WI38 (cell line): ENCODE results near the gene METTL8.

ENCODE experiments used
- H3K4me3 ChIP-seq: 2 replicates; pipeline ENCODE4 v1.5.1; 2011; ENCODE audit warnings: low read depth, mild to moderate bottlenecking, control low read depth, low read length
- TF ChIP-seq, protein P1 (sequence below): IDR thresholded peaks from 2 replicates; pipeline ENCODE4 v1.5.1; 2012; ENCODE audit warnings: low read depth, mild to moderate bottlenecking, control low read depth, low read length

METTL8 gene

DNA sequence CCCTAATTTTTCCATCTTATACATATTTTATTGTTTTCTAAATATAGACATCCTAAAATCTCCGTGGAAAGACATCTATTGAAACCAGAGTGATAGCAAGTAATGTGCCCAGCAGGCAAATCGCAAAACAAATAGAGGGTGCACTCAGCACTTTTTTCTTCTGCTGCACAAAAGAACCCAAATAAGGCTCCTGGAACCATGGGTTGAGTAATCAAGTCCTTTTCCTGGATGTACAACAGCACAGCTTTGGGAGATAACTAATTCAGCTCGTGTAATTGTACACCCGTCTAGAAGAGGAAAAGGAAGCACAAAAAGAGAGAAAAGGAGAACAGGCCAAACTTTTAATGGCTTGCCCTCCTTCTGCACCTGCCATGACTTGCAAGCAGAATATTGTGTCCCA lies 146.2 kb downstream of the METTL8 start:
- TF ChIP-seq, protein P1, sequence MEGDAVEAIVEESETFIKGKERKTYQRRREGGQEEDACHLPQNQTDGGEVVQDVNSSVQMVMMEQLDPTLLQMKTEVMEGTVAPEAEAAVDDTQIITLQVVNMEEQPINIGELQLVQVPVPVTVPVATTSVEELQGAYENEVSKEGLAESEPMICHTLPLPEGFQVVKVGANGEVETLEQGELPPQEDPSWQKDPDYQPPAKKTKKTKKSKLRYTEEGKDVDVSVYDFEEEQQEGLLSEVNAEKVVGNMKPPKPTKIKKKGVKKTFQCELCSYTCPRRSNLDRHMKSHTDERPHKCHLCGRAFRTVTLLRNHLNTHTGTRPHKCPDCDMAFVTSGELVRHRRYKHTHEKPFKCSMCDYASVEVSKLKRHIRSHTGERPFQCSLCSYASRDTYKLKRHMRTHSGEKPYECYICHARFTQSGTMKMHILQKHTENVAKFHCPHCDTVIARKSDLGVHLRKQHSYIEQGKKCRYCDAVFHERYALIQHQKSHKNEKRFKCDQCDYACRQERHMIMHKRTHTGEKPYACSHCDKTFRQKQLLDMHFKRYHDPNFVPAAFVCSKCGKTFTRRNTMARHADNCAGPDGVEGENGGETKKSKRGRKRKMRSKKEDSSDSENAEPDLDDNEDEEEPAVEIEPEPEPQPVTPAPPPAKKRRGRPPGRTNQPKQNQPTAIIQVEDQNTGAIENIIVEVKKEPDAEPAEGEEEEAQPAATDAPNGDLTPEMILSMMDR, result no peak
- no peak overlapping the region for H3K4me3 ChIP-seq

DNA sequence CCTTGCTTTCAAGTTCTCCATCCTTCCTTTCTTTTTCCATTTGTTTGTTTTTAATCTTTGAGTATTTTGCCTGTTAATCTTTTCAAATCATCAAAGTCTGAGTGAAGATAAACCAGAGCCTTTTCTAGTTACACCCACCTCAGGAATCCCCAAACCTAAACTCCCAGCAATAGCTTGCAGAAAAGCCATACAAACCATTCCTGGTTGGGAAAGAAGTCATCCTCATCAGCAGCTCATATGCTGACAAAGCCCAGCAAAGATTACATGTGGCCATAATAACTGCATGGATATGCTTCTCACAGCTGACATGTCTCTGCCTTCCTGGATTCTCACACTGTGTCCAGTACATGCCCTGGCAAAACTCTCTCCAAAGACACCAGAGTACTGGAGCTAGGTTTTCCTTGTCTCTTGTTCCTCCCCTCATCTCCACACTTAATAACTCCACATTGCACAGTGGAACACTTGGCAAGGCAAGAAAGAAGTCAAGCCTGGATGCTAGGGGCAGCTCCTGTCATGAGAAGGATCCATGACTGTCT lies 146.7 kb downstream of the METTL8 start:
- TF ChIP-seq, protein P1, result no peak
- H3K4me3 ChIP-seq, result no peak overlapping the region

DNA sequence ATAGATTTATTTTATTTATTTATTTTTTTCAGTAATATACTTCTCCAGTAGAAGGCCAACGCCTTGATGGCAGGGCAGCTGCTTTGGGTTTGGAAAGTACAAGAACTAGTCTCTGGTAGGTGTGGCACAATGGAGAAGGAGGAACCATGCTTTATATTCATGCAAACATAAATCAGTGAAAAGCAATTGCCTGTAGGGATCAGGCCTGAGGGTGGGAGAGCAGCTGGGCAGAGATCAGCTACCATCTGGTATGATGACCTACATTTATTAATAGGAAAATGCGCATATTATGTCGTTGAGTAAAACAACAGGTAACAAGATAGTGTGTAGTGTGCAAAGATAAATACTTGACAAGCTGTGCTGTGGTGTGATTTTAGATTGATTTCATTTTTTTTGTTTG lies 152.7 kb downstream of the METTL8 start:
- no peak overlapping the region for H3K4me3 ChIP-seq
- TF ChIP-seq, protein P1, result no peak

DNA sequence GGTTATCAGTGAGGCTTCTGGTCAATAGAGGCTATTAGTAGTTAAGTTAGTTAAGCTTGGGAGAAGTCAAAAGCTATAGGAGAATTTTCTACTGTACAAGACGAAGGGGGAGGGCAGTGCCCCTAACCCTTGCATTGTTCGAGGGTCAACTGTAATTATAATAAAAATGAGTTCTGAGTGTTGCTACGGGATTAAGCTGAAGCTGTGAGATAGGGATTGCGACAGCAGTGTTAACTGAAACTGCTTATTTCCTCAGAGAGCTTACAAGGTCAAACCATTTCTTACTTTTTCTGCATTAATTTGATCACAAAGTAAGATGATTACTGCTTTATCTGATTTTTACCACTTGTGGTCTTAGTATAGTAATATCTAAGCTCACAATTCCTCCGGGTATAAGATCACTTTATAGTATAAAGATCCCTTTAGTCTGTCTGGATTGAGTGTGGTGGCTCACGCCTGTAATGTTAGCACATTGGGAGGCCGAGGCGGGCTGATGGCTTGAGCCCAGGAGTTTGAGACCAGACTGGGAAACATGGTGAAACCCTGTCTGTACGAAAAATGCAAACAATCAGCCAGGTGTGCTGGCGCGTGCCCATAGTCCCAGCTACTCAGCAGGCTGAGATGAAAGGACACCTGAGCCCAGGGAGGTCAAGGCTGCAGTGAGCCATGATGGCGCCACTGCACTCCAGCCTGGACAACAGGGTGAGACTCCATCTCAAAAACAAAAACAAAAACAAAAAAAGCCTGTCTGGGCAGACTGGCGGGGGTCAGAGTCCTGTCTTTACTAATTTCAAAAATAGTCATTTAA lies 153.6 kb downstream of the METTL8 start:
- no peak overlapping the region for H3K4me3 ChIP-seq
- TF ChIP-seq, protein P1, result no peak

DNA sequence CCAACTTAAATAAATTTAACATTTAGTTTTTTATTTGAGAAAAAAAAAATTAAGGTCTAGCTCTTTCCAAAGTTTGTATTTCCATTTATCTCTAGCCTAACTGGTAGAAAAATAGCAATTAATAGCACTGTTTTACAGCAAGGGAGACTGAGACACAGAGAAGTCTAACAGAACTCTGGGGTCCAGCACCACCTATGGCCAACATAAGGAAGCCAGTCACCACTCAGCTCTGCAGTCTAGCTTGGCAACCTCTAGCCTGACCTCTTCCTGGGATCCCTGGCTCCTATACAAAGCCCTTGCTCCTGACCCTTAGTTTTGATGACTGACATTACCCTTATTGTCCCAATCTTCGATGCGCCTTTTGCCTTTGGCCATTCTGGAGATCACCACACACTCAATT lies 159.0 kb downstream of the METTL8 start:
- TF ChIP-seq, protein P1, result no peak
- no peak overlapping the region for H3K4me3 ChIP-seq

DNA sequence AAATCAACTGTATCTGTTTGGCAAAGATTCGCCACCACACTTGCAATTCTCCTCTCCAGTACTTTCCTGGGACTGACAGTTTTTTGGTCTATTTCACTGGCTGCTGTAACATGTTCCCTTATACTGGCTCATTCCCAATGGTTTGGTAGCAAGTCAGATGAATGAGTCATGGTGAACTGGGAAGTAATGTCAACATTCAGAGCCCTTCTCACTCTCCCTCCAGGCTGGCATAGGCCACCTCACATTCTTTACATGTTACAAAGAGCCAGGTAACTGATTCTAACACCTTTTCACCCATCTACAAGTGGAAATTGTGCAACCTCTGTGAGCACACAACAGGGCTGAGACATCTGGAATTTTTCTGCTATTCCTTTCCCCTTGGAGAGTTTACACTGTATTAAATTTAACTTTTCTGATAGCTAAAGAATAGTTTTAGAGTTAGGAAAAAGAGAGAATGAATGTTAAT lies 161.8 kb downstream of the METTL8 start:
- no peak overlapping the region for H3K4me3 ChIP-seq
- TF ChIP-seq, protein P1, result no peak

DNA sequence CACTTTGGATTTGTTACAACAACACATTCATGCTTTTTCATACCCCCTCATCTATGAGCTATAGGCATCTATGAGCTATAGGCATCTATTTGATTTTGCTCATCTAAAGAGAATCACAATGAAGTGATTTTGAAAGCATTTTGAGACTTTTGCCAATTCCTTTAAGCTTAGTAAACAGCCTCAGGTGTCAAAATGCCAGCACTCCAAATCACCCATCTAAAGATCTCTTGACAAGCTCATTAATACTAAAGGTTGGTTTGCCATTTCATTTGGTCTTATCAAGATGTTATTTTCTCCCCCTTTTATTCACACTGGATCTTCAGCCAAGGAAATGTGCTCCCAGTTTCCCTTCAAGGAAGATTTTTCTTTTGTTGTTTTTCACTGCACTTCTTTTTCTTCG lies 162.4 kb downstream of the METTL8 start:
- TF ChIP-seq, protein P1, result no peak
- H3K4me3 ChIP-seq, result no peak overlapping the region
